HepG2 (cell line): ENCODE measurements around the gene LARP4. TPM values are rescaled to one million over a fixed set of nuclear protein-coding genes. Genes with fewer than 3 reads are reported as not detected.
"Not testable (repeated sequence)": the region's sequence is repeated elsewhere in the genome, so short reads cannot be mapped to it uniquely, and the experiment has no call there.

ENCODE experiments used
- ATAC-seq: fragments of 200-7000 bp; cut with Tn5 transposase; 3 replicates; pipeline ENCODE4 v1.9.1; 2020; ENCODE audit warnings: mild to moderate bottlenecking, moderate library complexity
- BruUV-seq: library from RNA; stranded (reverse); fragments of 400-500 nt; replicated peaks from 2 replicates; lab custom pipeline; 2021; lab: Mats Ljungman, UMichigan
- CTCF ChIA-PET: fragments of 300-600 bp; formaldehyde crosslinking; extraction: SDS; loops from one replicate; lab custom pipeline; 2021; ENCODE audit warnings: low total read pairs, inconsistent platforms, low intra/inter-chr PET ratio; lab: Yijun Ruan, JAX
- POLR2A ChIA-PET: fragments of 350-600 bp; sonication (Branson Sonifier 250); formaldehyde crosslinking; loops from one replicate; lab custom pipeline; 2020; ENCODE audit warnings: antibody characterized with exemption, inconsistent platforms; lab: Yijun Ruan, JAX
- DNase-seq: peaks from one replicate; pipeline ENCODE4 v3.0.0-alpha.2; 2015; ENCODE audit warnings: low spot score
- FAIRE-seq: peaks from 3 replicates; lab custom pipeline; 2011; peaks lifted over from hg19 to GRCh38; lab: Jason Lieb, UNC
- H2AFZ ChIP-seq: one replicate; pipeline ENCODE4 v1.6.1; 2011; ENCODE audit warnings: low read length, inconsistent platforms
- H3K27ac ChIP-seq: fragments of 300-600 bp; 3 replicates; pipeline ENCODE4 v1.8.0; 2011; ENCODE audit warnings: mixed run types, mild to moderate bottlenecking, mixed read lengths, low read length, inconsistent platforms; ENCODE audit not compliant: insufficient read depth; ENCODE audit errors: extremely low read length
- H3K27me3 ChIP-seq, 2 experiments: fragments of 200-600 bp in 1 of 2; 2 replicates in 1 of 2; 3 replicates in 1 of 2; pipeline versions ENCODE4 v1.6.0 to v1.8.0; 2011; ENCODE audit warnings: low read length in 2 of 2, mild to moderate bottlenecking in 2 of 2, moderate library complexity in 2 of 2, inconsistent platforms in 1 of 2; ENCODE audit not compliant: insufficient read depth in 2 of 2, control insufficient read depth in 1 of 2
- H3K36me3 ChIP-seq, 2 experiments: fragments of 200-600 bp in 1 of 2; replicated peaks in 1 of 2; 2 replicates in 1 of 2; 3 replicates in 1 of 2; pipeline versions ENCODE4 v1.5.1 to v1.8.0; 2011; ENCODE audit warnings: low read length in 2 of 2, inconsistent platforms in 1 of 2; ENCODE audit not compliant: insufficient read depth in 2 of 2, control insufficient read depth in 1 of 2
- H3K4me1 ChIP-seq: 2 replicates; pipeline ENCODE4 v1.5.1; 2012; ENCODE audit warnings: low read length, inconsistent platforms; ENCODE audit not compliant: insufficient read depth
- H3K4me2 ChIP-seq: 2 replicates; pipeline ENCODE4 v1.6.0; 2011; ENCODE audit warnings: low read depth, low read length, inconsistent platforms
- H3K4me3 ChIP-seq, 3 experiments: fragments of 200-600 bp in 1 of 3; sonication (generic), shearing (Covaris generic) in 1 of 3; replicated peaks in 1 of 3; 2 replicates each; pipeline ENCODE4 v1.5.1; 2011 to 2016; ENCODE audit warnings: low read length in 3 of 3, inconsistent platforms in 2 of 3, low read depth in 2 of 3, mild to moderate bottlenecking in 2 of 3, control low read depth in 1 of 3, mixed read lengths in 1 of 3; ENCODE audit not compliant: insufficient read depth in 1 of 3
- H3K79me2 ChIP-seq: one replicate; pipeline ENCODE4 v1.6.1; 2011; ENCODE audit warnings: low read length, inconsistent platforms; ENCODE audit not compliant: insufficient read depth
- H3K9ac ChIP-seq: 2 replicates; pipeline ENCODE4 v1.6.0; 2011; ENCODE audit warnings: mild to moderate bottlenecking, low read depth, low read length, inconsistent platforms; ENCODE audit not compliant: insufficient read depth
- H3K9me3 ChIP-seq: 2 replicates; pipeline ENCODE4 v1.5.1; 2012; ENCODE audit warnings: mild to moderate bottlenecking, low read length
- H4K20me1 ChIP-seq: 2 replicates; pipeline ENCODE4 v1.6.0; 2011; ENCODE audit warnings: inconsistent platforms, mild to moderate bottlenecking, low read length, moderate library complexity; ENCODE audit not compliant: insufficient read depth
- NFRKB ChIP-seq: fragments of 450-650 bp; IDR thresholded peaks from 2 replicates; pipeline ENCODE4 v1.6.1; 2017
- RARA ChIP-seq: IDR thresholded peaks from 2 replicates; pipeline ENCODE4 v1.6.1; 2016; ENCODE audit warnings: missing genetic modification reagents, missing compliant biosample characterization
- TCF7L2 ChIP-seq: IDR thresholded peaks from 2 replicates; pipeline ENCODE4 v1.6.1; 2011; ENCODE audit warnings: mild to moderate bottlenecking, low read depth, low read length, moderate library complexity
- ZNF441 ChIP-seq: sonication (generic); formaldehyde crosslinking; IDR thresholded peaks from 2 replicates; pipeline ENCODE4 v1.7.0; 2021; ENCODE audit warnings: missing genetic modification reagents, borderline replicate concordance
- WGBS: methylation state at CpG from one replicate; pipeline ENCODE4 v1.1.6; 2017; ENCODE audit warnings: low lambda C conversion rate; 5-methylcytosine and 5-hydroxymethylcytosine counted together
- in situ Hi-C: cut with HindIII; loops from 2 replicates; pipeline ENCODE4 v1.10.0; 2017; ENCODE audit warnings: low pct_unique_long_range_greater_than_20kb; ENCODE audit not compliant: extremely low pct_ligation_motif_present
- intact Hi-C: fragments of 100-400 bp; cut with micrococcal nuclease; formaldehyde crosslinking; loops from one replicate; pipeline ENCODE4 v1.10.0; 2022; ENCODE audit not compliant: unreplicated experiment
- polyA plus RNA-seq, 8 experiments: library from polyadenylated mRNA; depleted of rRNA in 3 of 8; stranded (reverse) in 7 of 8; unstranded in 1 of 8; fragments of >200 nt; fragmentation: Illumina TruSeq in 4 of 8; extraction: Trizol in 4 of 8; gene quantifications; 2 replicates each; pipeline versions ENCODE4 v1.2.1 to v1.2.3, GENCODE V29; 2011 to 2016; ENCODE audit warnings: low read depth in 4 of 8, missing spikeins in 1 of 8, mixed read lengths in 1 of 8; ENCODE audit not compliant: insufficient read depth in 1 of 8
- total RNA-seq, 5 experiments: library from RNA; depleted of rRNA; stranded (reverse); fragments of >200 nt; fragmentation: Illumina TruSeq; extraction: Trizol; gene quantifications; 2 replicates each; pipeline ENCODE4 v1.2.3, GENCODE V29; 2016; ENCODE audit warnings: low read depth in 1 of 5
- TF ChIP-seq, protein P1 (sequence below): sonication (generic); formaldehyde crosslinking; IDR thresholded peaks from 2 replicates; pipeline ENCODE4 v1.8.1; 2022; ENCODE audit warnings: low read depth, mild to moderate bottlenecking, missing genetic modification reagents

LARP4 gene
- total and polyA plus RNA-seq, 2 of the 13 experiments (the other 11 are each of a cell fraction or from before 2014, with no cell fraction given), result 16.4 to 42.7 TPM

- TF ChIP-seq ZNF441 (CRISPR knock-in tag) (no peak), NFRKB (no peak), RARA (CRISPR knock-in tag) (no peak), TCF7L2 (no peak)
- TF ChIP-seq, protein P1, sequence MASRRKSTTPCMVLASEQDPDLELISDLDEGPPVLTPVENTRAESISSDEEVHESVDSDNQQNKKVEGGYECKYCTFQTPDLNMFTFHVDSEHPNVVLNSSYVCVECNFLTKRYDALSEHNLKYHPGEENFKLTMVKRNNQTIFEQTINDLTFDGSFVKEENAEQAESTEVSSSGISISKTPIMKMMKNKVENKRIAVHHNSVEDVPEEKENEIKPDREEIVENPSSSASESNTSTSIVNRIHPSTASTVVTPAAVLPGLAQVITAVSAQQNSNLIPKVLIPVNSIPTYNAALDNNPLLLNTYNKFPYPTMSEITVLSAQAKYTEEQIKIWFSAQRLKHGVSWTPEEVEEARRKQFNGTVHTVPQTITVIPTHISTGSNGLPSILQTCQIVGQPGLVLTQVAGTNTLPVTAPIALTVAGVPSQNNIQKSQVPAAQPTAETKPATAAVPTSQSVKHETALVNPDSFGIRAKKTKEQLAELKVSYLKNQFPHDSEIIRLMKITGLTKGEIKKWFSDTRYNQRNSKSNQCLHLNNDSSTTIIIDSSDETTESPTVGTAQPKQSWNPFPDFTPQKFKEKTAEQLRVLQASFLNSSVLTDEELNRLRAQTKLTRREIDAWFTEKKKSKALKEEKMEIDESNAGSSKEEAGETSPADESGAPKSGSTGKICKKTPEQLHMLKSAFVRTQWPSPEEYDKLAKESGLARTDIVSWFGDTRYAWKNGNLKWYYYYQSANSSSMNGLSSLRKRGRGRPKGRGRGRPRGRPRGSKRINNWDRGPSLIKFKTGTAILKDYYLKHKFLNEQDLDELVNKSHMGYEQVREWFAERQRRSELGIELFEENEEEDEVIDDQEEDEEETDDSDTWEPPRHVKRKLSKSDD, result no peak
These were observed 41.7 kb downstream of the LARP4 start (continued) for GRCh38 chr12:50442178-50442908.

- DNase-seq, POLR2A ChIA-PET, H3K27ac ChIP-seq, FAIRE-seq, H3K27me3 ChIP-seq, H3K9me3 ChIP-seq, CTCF ChIA-PET, H3K4me3 ChIP-seq, in situ Hi-C loops, H3K4me2 ChIP-seq, H2AFZ ChIP-seq, ATAC-seq, intact Hi-C loops, H4K20me1 ChIP-seq, H3K4me1 ChIP-seq, BruUV-seq, H3K79me2 ChIP-seq, H3K9ac ChIP-seq: not testable (repeated sequence)
- WGBS, result 76% methylated on average over 5 of the region's 5 CpGs
- peaks cover 12 to 54% of the 10 kb centered on the region in 2 experiments; a peak in 4 of 5 replicates for H3K36me3 ChIP-seq
These were observed 49.0 kb downstream of the LARP4 start for GRCh38 chr12:50449671-50450070.
